SK-N-SH treated with all-trans-retinoic acid at 6 μM for 48 hours (cell line): ENCODE measurements around the gene C2orf78.

Experiments used
- ATAC-seq: fragments of 200-7000 bp; cut with Tn5 transposase; 3 replicates; pipeline ENCODE4 v1.9.1; 2020; ENCODE audit warnings: mild to moderate bottlenecking, moderate library complexity
- ARNTL ChIP-seq: fragments of 450-650 bp; formaldehyde crosslinking; IDR thresholded peaks from 2 replicates; pipeline ENCODE4 v1.5.0; 2020; ENCODE audit warnings: low read depth, mild to moderate bottlenecking, moderate library complexity, borderline replicate concordance
- BACH2 ChIP-seq: fragments of 250-450 bp; sonication (Bioruptor Pico); IDR thresholded peaks from 2 replicates; pipeline ENCODE4 v1.9.0; 2021; ENCODE audit warnings: mild to moderate bottlenecking, borderline replicate concordance
- CSDC2 ChIP-seq: fragments of 250-450 bp; sonication (Bioruptor Pico); IDR thresholded peaks from 2 replicates; pipeline ENCODE4 v1.5.0; 2020; ENCODE audit warnings: mild to moderate bottlenecking, moderate library complexity
- ESRRG ChIP-seq: fragments of 250-450 bp; sonication (Bioruptor Pico); IDR thresholded peaks from 2 replicates; pipeline ENCODE4 v1.6.1; 2021; ENCODE audit warnings: mild to moderate bottlenecking
- GLIS3 ChIP-seq: fragments of 250-450 bp; sonication (Bioruptor Pico); IDR thresholded peaks from 2 replicates; pipeline ENCODE4 v1.5.0; 2020; ENCODE audit warnings: mild to moderate bottlenecking, moderate library complexity
- ISL1 ChIP-seq: fragments of 250-450 bp; sonication (Bioruptor Pico); IDR thresholded peaks from 2 replicates; pipeline ENCODE4 v2.1.2; 2022; ENCODE audit warnings: mild to moderate bottlenecking, moderate library complexity
- PATZ1 ChIP-seq: fragments of 250-450 bp; sonication (Bioruptor Pico); IDR thresholded peaks from 2 replicates; pipeline ENCODE4 v1.8.0; 2020; ENCODE audit warnings: mild to moderate bottlenecking, moderate library complexity, borderline replicate concordance
- POU6F1 ChIP-seq: fragments of 250-450 bp; sonication (Bioruptor Pico); IDR thresholded peaks from 2 replicates; pipeline ENCODE4 v1.8.0; 2021; ENCODE audit warnings: low read depth, mild to moderate bottlenecking, moderate library complexity, borderline replicate concordance
- PPARA ChIP-seq: fragments of 250-450 bp; sonication (Bioruptor Pico); IDR thresholded peaks from 2 replicates; pipeline ENCODE4 v1.5.0; 2020; ENCODE audit warnings: mild to moderate bottlenecking, borderline replicate concordance
- RARB ChIP-seq: fragments of 250-450 bp; sonication (Bioruptor Pico); IDR thresholded peaks from 2 replicates; pipeline ENCODE4 v1.8.0; 2021; ENCODE audit warnings: mild to moderate bottlenecking, moderate library complexity
- SNAI2 ChIP-seq: fragments of 250-450 bp; sonication (Bioruptor Pico); IDR thresholded peaks from 2 replicates; pipeline ENCODE4 v1.5.0; 2020; ENCODE audit warnings: mild to moderate bottlenecking, moderate library complexity
- TOX ChIP-seq: fragments of 250-450 bp; sonication (Bioruptor Pico); IDR thresholded peaks from 2 replicates; pipeline ENCODE4 v1.8.0; 2021; ENCODE audit warnings: mild to moderate bottlenecking, moderate library complexity, borderline replicate concordance
- ZFP3 ChIP-seq: fragments of 250-450 bp; sonication (Bioruptor Pico); IDR thresholded peaks from 2 replicates; pipeline ENCODE4 v1.5.0; 2020; ENCODE audit warnings: mild to moderate bottlenecking, moderate library complexity
- ZFP30 ChIP-seq: fragments of 450-650 bp; formaldehyde crosslinking; IDR thresholded peaks from 2 replicates; pipeline ENCODE4 v1.5.0; 2022; ENCODE audit warnings: mild to moderate bottlenecking, moderate library complexity
- ZNF565 ChIP-seq: fragments of 450-650 bp; formaldehyde crosslinking; conservative IDR thresholded peaks from 2 replicates; pipeline ENCODE4 v1.5.0; 2020; ENCODE audit warnings: low read depth, mild to moderate bottlenecking, moderate library complexity
- TF ChIP-seq, protein P1 (sequence below): fragments of 250-450 bp; sonication (Bioruptor Pico); IDR thresholded peaks from 2 replicates; pipeline ENCODE4 v1.5.0; 2020; ENCODE audit warnings: mild to moderate bottlenecking, moderate library complexity

C2orf78 gene

GRCh38 chr2:73859721-73860586 lies 76.0 kb downstream of the C2orf78 start:
- TF ChIP-seq, protein P1, sequence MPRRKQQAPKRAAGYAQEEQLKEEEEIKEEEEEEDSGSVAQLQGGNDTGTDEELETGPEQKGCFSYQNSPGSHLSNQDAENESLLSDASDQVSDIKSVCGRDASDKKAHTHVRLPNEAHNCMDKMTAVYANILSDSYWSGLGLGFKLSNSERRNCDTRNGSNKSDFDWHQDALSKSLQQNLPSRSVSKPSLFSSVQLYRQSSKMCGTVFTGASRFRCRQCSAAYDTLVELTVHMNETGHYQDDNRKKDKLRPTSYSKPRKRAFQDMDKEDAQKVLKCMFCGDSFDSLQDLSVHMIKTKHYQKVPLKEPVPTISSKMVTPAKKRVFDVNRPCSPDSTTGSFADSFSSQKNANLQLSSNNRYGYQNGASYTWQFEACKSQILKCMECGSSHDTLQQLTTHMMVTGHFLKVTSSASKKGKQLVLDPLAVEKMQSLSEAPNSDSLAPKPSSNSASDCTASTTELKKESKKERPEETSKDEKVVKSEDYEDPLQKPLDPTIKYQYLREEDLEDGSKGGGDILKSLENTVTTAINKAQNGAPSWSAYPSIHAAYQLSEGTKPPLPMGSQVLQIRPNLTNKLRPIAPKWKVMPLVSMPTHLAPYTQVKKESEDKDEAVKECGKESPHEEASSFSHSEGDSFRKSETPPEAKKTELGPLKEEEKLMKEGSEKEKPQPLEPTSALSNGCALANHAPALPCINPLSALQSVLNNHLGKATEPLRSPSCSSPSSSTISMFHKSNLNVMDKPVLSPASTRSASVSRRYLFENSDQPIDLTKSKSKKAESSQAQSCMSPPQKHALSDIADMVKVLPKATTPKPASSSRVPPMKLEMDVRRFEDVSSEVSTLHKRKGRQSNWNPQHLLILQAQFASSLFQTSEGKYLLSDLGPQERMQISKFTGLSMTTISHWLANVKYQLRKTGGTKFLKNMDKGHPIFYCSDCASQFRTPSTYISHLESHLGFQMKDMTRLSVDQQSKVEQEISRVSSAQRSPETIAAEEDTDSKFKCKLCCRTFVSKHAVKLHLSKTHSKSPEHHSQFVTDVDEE (CRISPR knock-in tag): no peak
- no peak for TF ChIP-seq TOX (CRISPR knock-in tag)
- TF ChIP-seq SNAI2 (CRISPR knock-in tag): no peak
- TF ChIP-seq ISL1 (CRISPR knock-in tag): no peak
- TF ChIP-seq GLIS3: no peak
- no peak for TF ChIP-seq ZNF565 (CRISPR knock-in tag)
- TF ChIP-seq PATZ1 (CRISPR knock-in tag): no peak
- TF ChIP-seq POU6F1 (CRISPR knock-in tag): no peak
- no peak for TF ChIP-seq ZFP30
- TF ChIP-seq CSDC2 (CRISPR knock-in tag): no peak
- TF ChIP-seq ESRRG (CRISPR knock-in tag): no peak
- no peak for TF ChIP-seq PPARA
- TF ChIP-seq ZFP3 (CRISPR knock-in tag): no peak

DNA sequence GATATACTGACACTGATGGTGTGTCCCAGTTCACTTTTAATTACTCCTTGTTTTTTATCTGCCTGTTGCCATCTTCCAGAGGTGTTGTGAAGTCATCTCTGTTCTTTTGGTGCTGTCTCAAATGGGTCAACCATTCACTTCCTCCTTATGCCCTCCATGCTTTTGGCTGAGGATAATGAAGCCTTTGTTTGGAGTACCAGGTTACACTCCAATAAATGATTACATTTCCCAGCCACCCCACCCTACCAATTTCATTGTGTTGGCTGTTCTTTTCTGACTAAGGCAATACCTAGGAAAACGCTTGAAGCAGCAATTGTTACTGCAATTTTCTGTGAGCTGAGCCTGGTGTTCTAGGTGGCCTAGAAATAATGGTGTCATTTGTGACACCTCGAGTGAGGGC lies 79.0 kb downstream of the C2orf78 start:
- TF ChIP-seq RARB (CRISPR knock-in tag): no peak
- no peak for TF ChIP-seq ARNTL (CRISPR knock-in tag)
- no peak for TF ChIP-seq BACH2 (CRISPR knock-in tag)
- TF ChIP-seq ZFP3 (CRISPR knock-in tag): no peak
- no peak for TF ChIP-seq ZFP30
- no peak for ATAC-seq

More at GRCh38 chr2:73859721-73860586, 76.0 kb downstream of the C2orf78 start:
- ATAC-seq: peak; percentile 83
